Osteoblast (primary cell): ENCODE measurements around the gene KANK2. TPM values are rescaled to one million over a fixed set of nuclear protein-coding genes. Genes with fewer than 3 reads are reported as not detected.

ENCODE experiments used
- DNase-seq: peaks from one replicate; pipeline ENCODE4 v3.0.0; 2011; ENCODE audit warnings: low spot score, mixed read lengths; ENCODE audit not compliant: insufficient read length; ENCODE audit errors: missing footprints
- H2AFZ ChIP-seq: 2 replicates; pipeline ENCODE4 v1.6.0; 2011; ENCODE audit warnings: mild to moderate bottlenecking, low read length
- H3K27ac ChIP-seq: 2 replicates; pipeline ENCODE4 v1.5.1; 2011; ENCODE audit warnings: mild to moderate bottlenecking, low read depth, low read length, moderate library complexity
- H3K27me3 ChIP-seq: 2 replicates; pipeline ENCODE4 v1.6.0; 2012; ENCODE audit warnings: mild to moderate bottlenecking, control low read depth, inconsistent platforms, low read length, moderate library complexity; ENCODE audit not compliant: insufficient read depth
- H3K36me3 ChIP-seq: 2 replicates; pipeline ENCODE4 v1.5.1; 2011; ENCODE audit warnings: mild to moderate bottlenecking, low read length, control low read depth, moderate library complexity; ENCODE audit not compliant: insufficient read depth
- H3K4me1 ChIP-seq: 2 replicates; pipeline ENCODE4 v1.5.1; 2011; ENCODE audit warnings: mild to moderate bottlenecking, low read length, control low read depth, moderate library complexity; ENCODE audit not compliant: insufficient read depth
- H3K4me2 ChIP-seq: 2 replicates; pipeline ENCODE4 v1.6.0; 2011; ENCODE audit warnings: mild to moderate bottlenecking, low read length; ENCODE audit not compliant: insufficient read depth
- H3K4me3 ChIP-seq: fragments of 200-600 bp; sonication (generic); 3 replicates; pipeline ENCODE4 v1.5.1; 2012; ENCODE audit warnings: mild to moderate bottlenecking, low read length, inconsistent platforms; ENCODE audit not compliant: insufficient read depth
- H3K79me2 ChIP-seq: 2 replicates; pipeline ENCODE4 v1.6.0; 2012; ENCODE audit warnings: mild to moderate bottlenecking, low read length, control low read depth, inconsistent platforms; ENCODE audit not compliant: insufficient read depth
- H3K9me3 ChIP-seq: 2 replicates; pipeline ENCODE4 v1.5.1; 2011; ENCODE audit warnings: low read depth, low read length, control low read depth
- H4K20me1 ChIP-seq: 2 replicates; pipeline ENCODE4 v1.6.0; 2012; ENCODE audit warnings: mild to moderate bottlenecking, low read length, control low read depth; ENCODE audit not compliant: insufficient read depth
- CTCF ChIP-seq: IDR thresholded peaks from 2 replicates; pipeline ENCODE4 v1.5.1; 2011; ENCODE audit warnings: mild to moderate bottlenecking, low read depth, low read length, moderate library complexity; ENCODE audit errors: extremely low read depth
- total RNA-seq: library from RNA; depleted of rRNA; stranded (reverse); fragments of >200 nt; gene quantifications from 2 replicates; pipeline ENCODE4 v1.2.3, GENCODE V29; 2012

The KANK2 gene
- total RNA-seq, 1 donor: 295 TPM

- H3K4me1 ChIP-seq: no peaks in the 10 kb centered on the region
- no peaks in the 10 kb centered on the region for H4K20me1 ChIP-seq
- peaks cover 10% of the 10 kb centered on the region for H3K9me3 ChIP-seq
- no peak overlapping the region for H3K4me2 ChIP-seq
- DNase-seq: peak; percentile 52
- no peak overlapping the region for H3K27ac ChIP-seq
- TF ChIP-seq CTCF: no peak
- H3K36me3 ChIP-seq: peaks cover 16% of the 10 kb centered on the region
- no peak overlapping the region for H3K4me3 ChIP-seq
- no peaks in the 10 kb centered on the region for H3K27me3 ChIP-seq
- no peaks in the 10 kb centered on the region for H3K79me2 ChIP-seq
- no peak overlapping the region for H2AFZ ChIP-seq
These were observed 27.1 kb upstream of the KANK2 start for GRCh38 chr19:11224429-11224828.

GRCh38 chr19:11223200-11223599 is 25.9 kb upstream of the KANK2 start:
- no peak overlapping the region for H3K4me3 ChIP-seq
- no peak overlapping the region for H3K27ac ChIP-seq
- no peaks in the 10 kb centered on the region for H4K20me1 ChIP-seq
- no peak overlapping the region for H2AFZ ChIP-seq
- H3K79me2 ChIP-seq: no peaks in the 10 kb centered on the region
- peaks cover 10% of the 10 kb centered on the region for H3K9me3 ChIP-seq
- H3K36me3 ChIP-seq: peaks cover 16% of the 10 kb centered on the region
- no peak for TF ChIP-seq CTCF
- DNase-seq: peak; percentile 36
- no peaks in the 10 kb centered on the region for H3K27me3 ChIP-seq
- no peak overlapping the region for H3K4me2 ChIP-seq
- no peaks in the 10 kb centered on the region for H3K4me1 ChIP-seq

- no peaks in the 10 kb centered on the region for H3K4me1 ChIP-seq
- TF ChIP-seq CTCF: no peak
- H3K9me3 ChIP-seq: peaks cover 10% of the 10 kb centered on the region
- H4K20me1 ChIP-seq: no peaks in the 10 kb centered on the region
- no peak overlapping the region for H3K4me3 ChIP-seq
- no peak overlapping the region for H3K4me2 ChIP-seq
- H2AFZ ChIP-seq: no peak overlapping the region
- no peak overlapping the region for H3K27ac ChIP-seq
- H3K36me3 ChIP-seq: peaks cover 11% of the 10 kb centered on the region
- no peaks in the 10 kb centered on the region for H3K27me3 ChIP-seq
- DNase-seq: no peak
- no peaks in the 10 kb centered on the region for H3K79me2 ChIP-seq
These were observed 23.8 kb upstream of the KANK2 start for GRCh38 chr19:11221082-11221598.

- Histone ChIP-seq H3K9me3 (no peaks in the 10 kb centered on the region), H3K4me3 (no peak overlapping the region), H3K79me2 (no peaks in the 10 kb centered on the region), H3K27ac (no peak overlapping the region), H3K27me3 (no peaks in the 10 kb centered on the region), H3K4me2 (no peak overlapping the region), H3K4me1 (no peaks in the 10 kb centered on the region), H4K20me1 (peaks cover 4% of the 10 kb centered on the region), H2AFZ (no peak overlapping the region), H3K36me3 (peaks cover 3% of the 10 kb centered on the region)
- peak; percentile 65 for DNase-seq
- no peak for TF ChIP-seq CTCF
These were observed 17.0 kb upstream of the KANK2 start for GRCh38 chr19:11214387-11214786.
